Colonic mucosa (tissue), 4 donors: Measurements from ENCODE around the gene ARHGEF40. TPM values are rescaled to one million over a fixed set of nuclear protein-coding genes. Genes with fewer than 3 reads are reported as not detected.
A peak's percentile ranks its signal among the peaks of the same experiment; 100 is the strongest.

Experiments
- DNase-seq: peaks from one replicate; pipeline ENCODE4 v3.0.0-alpha.2; 2020
- H3K27ac ChIP-seq: fragments of 200-600 bp; one replicate; pipeline ENCODE4 v1.8.0; 2021
- H3K27me3 ChIP-seq: fragments of 200-600 bp; one replicate; pipeline ENCODE4 v1.8.0; 2021
- H3K36me3 ChIP-seq: fragments of 200-600 bp; one replicate; pipeline ENCODE4 v1.8.0; 2021
- H3K4me1 ChIP-seq: fragments of 200-600 bp; one replicate; pipeline ENCODE4 v1.8.0; 2021; ENCODE audit warnings: mild to moderate bottlenecking
- H3K4me3 ChIP-seq: fragments of 200-600 bp; one replicate; pipeline ENCODE4 v1.8.0; 2021
- H3K9ac ChIP-seq, 2 donors: one replicate each; pipeline ENCODE4 v1.7.0; 2013; ENCODE audit warnings: control low read depth in 2 of 2, low read depth in 2 of 2, low read length in 2 of 2
- H3K9me3 ChIP-seq: fragments of 200-600 bp; one replicate; pipeline ENCODE4 v1.8.0; 2021
- CTCF ChIP-seq: fragments of 200-600 bp; IDR thresholded peaks from one replicate; pipeline ENCODE4 v1.8.0; 2022; ENCODE audit warnings: antibody characterized with exemption, mild to moderate bottlenecking
- intact Hi-C: fragments of 100-400 bp; cut with DNase I; formaldehyde crosslinking; loops from one replicate; pipeline ENCODE4 v1.14.1; 2022
- total RNA-seq, 2 donors: library from RNA; stranded (reverse); fragmentation: NEBNext Ultra II Directional in 1 of 2; extraction: Animal tissue kit (Norgen Biotek cat#: 25700) in 1 of 2; gene quantifications; one replicate each; pipeline ENCODE4 v1.2.1, GENCODE V29; 2021
- donor health status: healthy.
- donor health status: DM: no; HTN: no; CAD: no.
- donor health status: DM: no; HTN: no; CAD: no.

ARHGEF40 gene
- total RNA-seq, 2 donors from 2014 or later: 49.5 to 66.9 TPM

GRCh38 chr14:21096978-21097635, 27.0 kb downstream of the ARHGEF40 start:
- intact Hi-C loops: no loop called here

GRCh38 chr14:21097636-21098075, 27.6 kb downstream of the ARHGEF40 start:
- DNase-seq: peak; percentile 58
- intact Hi-C loops: no loop called here
- Histone ChIP-seq H3K4me3 (peak overlapping the region; percentile 30), H3K27ac (peak overlapping the region; percentile 58), H3K27me3 (no peaks in the 10 kb centered on the region), H3K9me3 (no peaks in the 10 kb centered on the region), H3K4me1 (peaks cover 9% of the 10 kb centered on the region), H3K9ac (peak overlapping the region in 1 of 2 donors; percentile 41), H3K36me3 (no peaks in the 10 kb centered on the region)
- TF ChIP-seq CTCF: no peak

More at GRCh38 chr14:21096978-21097635, 27.0 kb downstream of the ARHGEF40 start:
- Histone ChIP-seq H3K9ac (peak overlapping the region in 1 of 2 donors; percentile 41), H3K9me3 (no peaks in the 10 kb centered on the region), H3K4me3 (peak overlapping the region; percentile 30), H3K27me3 (no peaks in the 10 kb centered on the region), H3K4me1 (peaks cover 7% of the 10 kb centered on the region), H3K36me3 (no peaks in the 10 kb centered on the region), H3K27ac (peak overlapping the region; percentile 58)
- TF ChIP-seq CTCF: no peak
- DNase-seq: no peak

GRCh38 chr14:21098076-21098891, 28.2 kb downstream of the ARHGEF40 start, which contains the start of gene ZNF219:
ZNF219 (minus strand) TSS chr14:21098655; CDS start chr14:21093591, 5,064 bp downstream.
- intact Hi-C loops: no loop called here

GRCh38 chr14:21098892-21099595, 28.9 kb downstream of the ARHGEF40 start:
- H3K4me3 ChIP-seq: peak overlapping the region; percentile 53
- H3K4me1 ChIP-seq: peaks cover 9% of the 10 kb centered on the region
- H3K27me3 ChIP-seq: no peaks in the 10 kb centered on the region
- TF ChIP-seq CTCF: no peak
- H3K36me3 ChIP-seq: no peaks in the 10 kb centered on the region
- H3K9me3 ChIP-seq: no peaks in the 10 kb centered on the region
- peak overlapping the region; percentile 89 for H3K27ac ChIP-seq
- H3K9ac ChIP-seq: peak overlapping the region; percentile 64 to 88
- no peak for DNase-seq
- intact Hi-C loops: no loop called here

More at GRCh38 chr14:21098076-21098891, 28.2 kb downstream of the ARHGEF40 start, which contains the start of gene ZNF219:
- no peaks in the 10 kb centered on the region for H3K9me3 ChIP-seq
- peaks cover 9% of the 10 kb centered on the region for H3K4me1 ChIP-seq
- H3K4me3 ChIP-seq: peak within 1 kb of the TSS; percentile 53
- no peak for TF ChIP-seq CTCF
- peak within 1 kb of the TSS; percentile 64 to 88 for H3K9ac ChIP-seq
- H3K27me3 ChIP-seq: no peaks in the 10 kb centered on the region
- peak; percentile 85 for DNase-seq
- H3K36me3 ChIP-seq: no peaks in the 10 kb centered on the region
- peak within 1 kb of the TSS; percentile 89 for H3K27ac ChIP-seq

GRCh38 chr14:21099596-21099985, 29.5 kb downstream of the ARHGEF40 start:
- TF ChIP-seq CTCF: no peak
- H3K27me3 ChIP-seq: no peaks in the 10 kb centered on the region
- peak overlapping the region in 1 of 2 donors; percentile 88 for H3K9ac ChIP-seq
- H3K27ac ChIP-seq: peak overlapping the region; percentile 89
- H3K36me3 ChIP-seq: no peaks in the 10 kb centered on the region
- DNase-seq: no peak
- H3K4me3 ChIP-seq: no peak overlapping the region
- H3K9me3 ChIP-seq: no peaks in the 10 kb centered on the region
- H3K4me1 ChIP-seq: peaks cover 9% of the 10 kb centered on the region
- intact Hi-C loops: no loop called here
